ENCODE data around the gene CFAP221.

The CFAP221 gene

GRCh38 chr2:119659601-119660342 lies 115.5 kb downstream of the CFAP221 start:
- CTCF ChIA-PET, result interaction anchor here (0.8 to 7.0 kb wide), 5 partner anchors 9 to 19 kb away, joined by 4 to 48 read pairs (median 7); partner anchors contain the start of gene TMEM177

GRCh38 chr2:119660343-119660658 lies 116.1 kb downstream of the CFAP221 start:
- ChIA-PET CTCF (interaction anchor here (0.9 to 7.0 kb wide), 8 partner anchors 9 to 251 kb away, joined by 3 to 48 read pairs (median 7); partner anchors contain the start of gene TMEM177), POLR2A (no interaction called here)
- no peak for TF ChIP-seq CTCF (IDR thresholded peaks at IDR 0.05; ENCODE audit: control extremely low read depth, extremely low read depth, low read depth, missing control alignments)
- DNase-seq (ENCODE audit: extremely low spot score), result no peak

More at GRCh38 chr2:119659601-119660342, 115.5 kb downstream of the CFAP221 start:
- POLR2A ChIA-PET, result no interaction called here
- peak; percentile 66 for TF ChIP-seq CTCF (IDR thresholded peaks at IDR 0.05; ENCODE audit: control extremely low read depth, extremely low read depth, low read depth, missing control alignments)
- DNase-seq (ENCODE audit: extremely low spot score), result no peak

- TF ChIP-seq CTCF (IDR thresholded peaks at IDR 0.05; ENCODE audit: control extremely low read depth, extremely low read depth, low read depth, missing control alignments), result no peak
- CTCF ChIA-PET, result interaction anchor here (1.1 to 7.0 kb wide), 3 partner anchors 16 to 22 kb away, joined by 3 to 48 read pairs (median 3); no protein-coding TSS in a partner anchor
- POLR2A ChIA-PET, result no interaction called here
- no peak for DNase-seq (ENCODE audit: extremely low spot score)
Observed at GRCh38 chr2:119662297-119662696, 118.0 kb downstream of the CFAP221 start.

GRCh38 chr2:119668546-119668945 lies 124.3 kb downstream of the CFAP221 start:
- CTCF ChIA-PET, result interaction anchor here (0.7 to 1.5 kb wide), 4 partner anchors 9 to 30 kb away, joined by 3 to 4 read pairs (median 3); partner anchors contain the start of gene TMEM177
- TF ChIP-seq CTCF (IDR thresholded peaks at IDR 0.05; ENCODE audit: control extremely low read depth, extremely low read depth, low read depth, missing control alignments), result no peak
- no peak for DNase-seq (ENCODE audit: extremely low spot score)
- POLR2A ChIA-PET, result no interaction called here

- CTCF ChIA-PET, result interaction anchor here (1.0 kb wide), 1 partner anchor 155 kb away, joined by 3 read pairs; no protein-coding TSS in a partner anchor
- no peak for TF ChIP-seq CTCF (IDR thresholded peaks at IDR 0.05; ENCODE audit: control extremely low read depth, extremely low read depth, low read depth, missing control alignments)
- DNase-seq (ENCODE audit: extremely low spot score), result no peak
- POLR2A ChIA-PET, result no interaction called here
Observed at GRCh38 chr2:119671016-119671415, 126.8 kb downstream of the CFAP221 start.

- no peak for TF ChIP-seq CTCF (IDR thresholded peaks at IDR 0.05; ENCODE audit: control extremely low read depth, extremely low read depth, low read depth, missing control alignments)
- POLR2A ChIA-PET, result no interaction called here
- DNase-seq (ENCODE audit: extremely low spot score), result no peak
- CTCF ChIA-PET, result no interaction called here
Observed at GRCh38 chr2:119671752-119672151, 127.5 kb downstream of the CFAP221 start.
